Thyroid gland (tissue), 4 donors: ENCODE results near the gene LIMK2. TPM values are rescaled to one million over a fixed set of nuclear protein-coding genes. Genes with fewer than 3 reads are reported as not detected.
A peak's percentile ranks its signal among the peaks of the same experiment; 100 is the strongest.

Experiments
- DNase-seq, 2 donors: peaks; one replicate each; pipeline ENCODE4 v3.0.0-alpha.2; 2019
- H3K27ac ChIP-seq, 3 donors: fragments of 200-600 bp; sonication (generic); 1 replicate in 2 of 3; 2 replicates in 1 of 3; pipeline ENCODE4 v1.5.1; 2016 to 2019; ENCODE audit warnings: mild to moderate bottlenecking in 1 of 3, moderate library complexity in 1 of 3
- H3K27me3 ChIP-seq: fragments of 200-600 bp; sonication (generic); one replicate; pipeline ENCODE4 v1.5.1; 2019
- H3K36me3 ChIP-seq, 2 donors: fragments of 200-600 bp; sonication (generic); one replicate each; pipeline ENCODE4 v1.5.1; 2016 to 2019
- H3K4me1 ChIP-seq, 2 donors: fragments of 200-600 bp; sonication (generic); one replicate each; pipeline ENCODE4 v1.5.1; 2017 to 2019
- H3K4me3 ChIP-seq, 3 donors: fragments of 200-600 bp; sonication (generic); replicated peaks in 1 of 3; 1 replicate in 2 of 3; 2 replicates in 1 of 3; pipeline ENCODE4 v1.5.1; 2016; ENCODE audit warnings: mild to moderate bottlenecking in 1 of 3
- H3K9me3 ChIP-seq: fragments of 200-600 bp; sonication (generic); one replicate; pipeline ENCODE4 v1.5.1; 2017
- POLR2A ChIP-seq, 2 donors: fragments of 450-650 bp; IDR thresholded peaks; one replicate each; pipeline ENCODE4 v1.6.1; 2017; ENCODE audit warnings: antibody characterized with exemption in 2 of 2, mild to moderate bottlenecking in 2 of 2, moderate library complexity in 1 of 2
- WGBS, 2 donors: methylation state at CpG; one replicate each; pipeline ENCODE4 v1.1.5; 2017; 5-methylcytosine and 5-hydroxymethylcytosine counted together
- intact Hi-C: fragments of 100-400 bp; cut with DNase I; formaldehyde crosslinking; loops from one replicate; pipeline ENCODE4 v1.15.1; 2023
- total RNA-seq, 4 donors: library from RNA; depleted of rRNA; stranded (reverse); fragments of >200 nt; gene quantifications; one replicate each; pipeline ENCODE4 v1.2.3, GENCODE V29; 2016
- TF ChIP-seq, protein P1 (sequence below), 6 experiments: fragments of 200-600 bp in 3 of 6; fragments of 450-650 bp in 3 of 6; sonication (generic) in 3 of 6; IDR thresholded peaks; one replicate each; pipeline ENCODE4 v1.5.1; 2016 to 2019; ENCODE audit warnings: antibody characterized with exemption in 6 of 6, mild to moderate bottlenecking in 2 of 6, inconsistent platforms in 1 of 6, moderate library complexity in 1 of 6

LIMK2 gene
- total RNA-seq, 4 donors from 2014 or later = 85.0 to 123 (median 99.4) TPM

DNA sequence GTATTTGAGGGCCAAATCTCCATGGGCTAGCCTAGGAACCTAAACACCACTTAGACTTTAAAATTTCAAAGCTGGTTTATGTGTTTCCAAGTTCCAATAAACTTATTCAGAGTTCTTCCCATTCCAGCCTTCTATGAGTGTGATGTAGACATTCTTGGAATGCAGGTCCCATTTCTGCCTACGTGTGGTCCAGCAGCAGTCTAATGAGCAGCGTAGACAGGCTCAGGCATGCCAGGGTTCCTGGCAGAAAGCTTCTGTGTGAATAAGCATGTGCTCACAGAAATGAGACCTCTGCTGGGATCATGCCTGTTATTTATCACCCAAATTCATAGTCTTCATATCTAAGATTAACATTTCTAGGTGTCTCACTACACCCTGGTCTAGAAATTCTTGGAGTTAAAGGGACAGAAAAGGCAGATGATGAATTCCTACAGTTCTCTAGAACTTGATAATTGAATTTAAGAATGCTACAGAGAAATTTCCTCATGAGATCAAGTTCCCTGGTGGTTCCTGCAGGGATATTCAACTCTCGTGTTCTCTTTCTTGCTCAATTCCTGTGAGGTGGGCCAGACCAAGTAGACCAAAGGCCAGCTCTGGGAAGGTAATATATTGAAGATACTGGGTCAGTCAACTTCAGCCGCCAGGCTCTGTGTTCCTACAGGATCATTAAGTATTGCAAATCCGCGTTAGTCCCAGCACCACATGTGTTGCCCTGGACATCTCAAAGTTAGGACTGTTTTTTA, 34.5 kb upstream of the LIMK2 start:
- peak overlapping the region in 2 of 3 donors; percentile 0 to 7 for H3K27ac ChIP-seq
- H3K4me1 ChIP-seq = peaks cover 25 to 41% of the 10 kb centered on the region in 2 donors
- no peak overlapping the region for H3K4me3 ChIP-seq
- no peaks in the 10 kb centered on the region for H3K9me3 ChIP-seq
- H3K36me3 ChIP-seq = no peaks in the 10 kb centered on the region
- intact Hi-C loops = no loop called here
- peak in 1 of 2 donors; percentile 41 for DNase-seq
- TF ChIP-seq POLR2A (IDR thresholded peaks at IDR 0.05) = no peak
- TF ChIP-seq, protein P1, sequence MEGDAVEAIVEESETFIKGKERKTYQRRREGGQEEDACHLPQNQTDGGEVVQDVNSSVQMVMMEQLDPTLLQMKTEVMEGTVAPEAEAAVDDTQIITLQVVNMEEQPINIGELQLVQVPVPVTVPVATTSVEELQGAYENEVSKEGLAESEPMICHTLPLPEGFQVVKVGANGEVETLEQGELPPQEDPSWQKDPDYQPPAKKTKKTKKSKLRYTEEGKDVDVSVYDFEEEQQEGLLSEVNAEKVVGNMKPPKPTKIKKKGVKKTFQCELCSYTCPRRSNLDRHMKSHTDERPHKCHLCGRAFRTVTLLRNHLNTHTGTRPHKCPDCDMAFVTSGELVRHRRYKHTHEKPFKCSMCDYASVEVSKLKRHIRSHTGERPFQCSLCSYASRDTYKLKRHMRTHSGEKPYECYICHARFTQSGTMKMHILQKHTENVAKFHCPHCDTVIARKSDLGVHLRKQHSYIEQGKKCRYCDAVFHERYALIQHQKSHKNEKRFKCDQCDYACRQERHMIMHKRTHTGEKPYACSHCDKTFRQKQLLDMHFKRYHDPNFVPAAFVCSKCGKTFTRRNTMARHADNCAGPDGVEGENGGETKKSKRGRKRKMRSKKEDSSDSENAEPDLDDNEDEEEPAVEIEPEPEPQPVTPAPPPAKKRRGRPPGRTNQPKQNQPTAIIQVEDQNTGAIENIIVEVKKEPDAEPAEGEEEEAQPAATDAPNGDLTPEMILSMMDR (IDR thresholded peaks at IDR 0.05) = no peak
- WGBS, 2 donors = 80 to 88% methylated on average over 6 of the region's 6 CpGs
- no peaks in the 10 kb centered on the region for H3K27me3 ChIP-seq

GRCh38 chr22:31178859-31179258, 33.2 kb upstream of the LIMK2 start:
- H3K4me1 ChIP-seq = peaks cover 16 to 33% of the 10 kb centered on the region in 2 donors
- TF ChIP-seq, protein P1 (IDR thresholded peaks at IDR 0.05) = no peak
- no peak for TF ChIP-seq POLR2A (IDR thresholded peaks at IDR 0.05)
- no peaks in the 10 kb centered on the region for H3K27me3 ChIP-seq
- H3K9me3 ChIP-seq = no peaks in the 10 kb centered on the region
- no peak overlapping the region for H3K4me3 ChIP-seq
- no peaks in the 10 kb centered on the region for H3K36me3 ChIP-seq
- WGBS, 2 donors = 95 to 100% methylated on average over 2 of the region's 2 CpGs
- peak overlapping the region; percentile 14 to 75 (median 18) for H3K27ac ChIP-seq
- intact Hi-C loops = no loop called here
- DNase-seq = no peak

DNA sequence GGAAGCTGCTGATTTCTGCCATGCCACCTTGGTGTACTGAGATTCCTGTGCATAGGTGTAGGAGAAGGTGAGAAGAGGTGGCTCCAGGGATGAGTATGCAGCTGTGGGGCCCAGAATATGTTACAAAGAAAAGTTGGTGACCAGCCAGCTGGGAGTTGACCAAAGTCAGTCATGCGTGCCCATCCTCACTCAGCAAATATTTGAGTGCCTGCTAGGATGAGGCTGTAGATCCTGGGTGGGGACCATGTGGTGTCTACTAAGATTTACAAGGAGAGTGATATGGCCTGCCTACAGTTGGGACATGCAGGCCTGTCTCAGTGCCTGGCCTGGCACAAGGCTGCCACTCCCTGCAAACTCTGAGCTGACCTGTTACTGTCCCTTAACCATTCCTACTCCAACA, 32.8 kb upstream of the LIMK2 start:
- Histone ChIP-seq H3K4me3 (no peak overlapping the region), H3K9me3 (no peaks in the 10 kb centered on the region), H3K36me3 (no peaks in the 10 kb centered on the region), H3K27ac (peak overlapping the region; percentile 17 to 75 (median 18)), H3K4me1 (peaks cover 16 to 32% of the 10 kb centered on the region in 2 donors), H3K27me3 (no peaks in the 10 kb centered on the region)
- TF ChIP-seq, protein P1 (IDR thresholded peaks at IDR 0.05) = no peak
- TF ChIP-seq POLR2A (IDR thresholded peaks at IDR 0.05) = no peak
- WGBS, 2 donors = 17 to 33% methylated on average over 1 of the region's 1 CpG
- DNase-seq = peak; percentile 86 to 92
- intact Hi-C loops = no loop called here

- Histone ChIP-seq H3K36me3 (peaks cover 0 to 4% of the 10 kb centered on the region in 2 donors), H3K27ac (no peak overlapping the region), H3K4me1 (peaks cover 8 to 15% of the 10 kb centered on the region in 2 donors), H3K9me3 (no peaks in the 10 kb centered on the region), H3K4me3 (no peak overlapping the region), H3K27me3 (no peaks in the 10 kb centered on the region)
- intact Hi-C loops = no loop called here
- TF ChIP-seq, protein P1 (IDR thresholded peaks at IDR 0.05) = no peak
- TF ChIP-seq POLR2A (IDR thresholded peaks at IDR 0.05) = no peak
- WGBS, 2 donors = 97% methylated on average over 15 of the region's 30 CpGs; no CpG with 5 or more reads in 1 of the 2 donors
- no peak for DNase-seq
These were observed 28.1 kb upstream of the LIMK2 start for GRCh38 chr22:31184015-31184414.

DNA sequence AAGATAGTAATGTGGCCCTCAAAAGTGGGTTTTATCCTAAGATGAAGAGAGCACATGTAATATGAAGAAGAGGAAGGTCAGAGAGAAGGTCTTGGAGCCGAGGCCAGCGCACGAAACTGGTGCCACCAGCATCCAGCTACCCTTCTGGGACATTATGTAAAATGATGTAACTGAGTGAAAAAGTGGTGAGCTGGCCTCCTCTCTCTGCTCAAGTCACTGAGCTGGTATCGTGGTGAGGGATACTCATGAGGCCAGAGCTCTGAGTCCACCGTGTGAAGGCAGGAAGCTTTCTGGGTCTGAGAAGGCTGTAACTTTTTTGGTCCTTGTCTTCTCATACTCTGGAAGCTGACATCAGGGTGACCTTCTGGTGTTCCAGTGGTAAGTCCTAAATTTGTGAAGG, 27.0 kb upstream of the LIMK2 start:
- WGBS, 2 donors = 98% methylated on average over 5 of the region's 5 CpGs
- H3K9me3 ChIP-seq = no peaks in the 10 kb centered on the region
- peaks cover 0 to 4% of the 10 kb centered on the region in 2 donors for H3K36me3 ChIP-seq
- TF ChIP-seq, protein P1 (IDR thresholded peaks at IDR 0.05) = no peak
- no peak for TF ChIP-seq POLR2A (IDR thresholded peaks at IDR 0.05)
- peaks cover 0 to 4% of the 10 kb centered on the region in 2 donors for H3K4me1 ChIP-seq
- no peak overlapping the region for H3K4me3 ChIP-seq
- H3K27me3 ChIP-seq = no peaks in the 10 kb centered on the region
- no peak overlapping the region for H3K27ac ChIP-seq
- DNase-seq = no peak
- intact Hi-C loops = no loop called here
